NOMO-1 treated with dmso at 0.1 percent for 144 hours (cell line): ENCODE data around the gene POLG.
"Not testable (repeated sequence)": the region's sequence is repeated elsewhere in the genome, so short reads cannot be mapped to it uniquely, and the experiment has no call there.

ENCODE experiments used
- DNase-seq: peaks from one replicate; lab custom pipeline; 2025; ENCODE audit not compliant: unreplicated experiment; lab: John Stamatoyannopoulos, UW

POLG gene

GRCh38 chr15:89283201-89283600 lies 51.4 kb downstream of the POLG start:
- no peak for DNase-seq

- DNase-seq = no peak
Observed at GRCh38 chr15:89282631-89283030, 52.0 kb downstream of the POLG start.

- DNase-seq = no peak
Observed at GRCh38 chr15:89278307-89278706, 56.3 kb downstream of the POLG start.

- not testable (repeated sequence) for DNase-seq
Observed at GRCh38 chr15:89277281-89277680, 57.3 kb downstream of the POLG start.
